Adrenal gland (tissue), 5 donors: ENCODE results near the gene KCNC1.

Source experiments
- CTCF ChIP-seq, 6 experiments: fragments of 450-650 bp in 4 of 6; fragments of 200-600 bp in 2 of 6; sonication (generic) in 1 of 6; IDR thresholded peaks; 1 replicate in 5 of 6; 2 replicates in 1 of 6; pipeline versions ENCODE4 v1.5.1 to v1.8.0; 2016 to 2021; ENCODE audit warnings: antibody characterized with exemption in 6 of 6, mild to moderate bottlenecking in 2 of 6, moderate library complexity in 1 of 6
- POLR2A ChIP-seq, 2 donors: fragments of 450-650 bp; IDR thresholded peaks; one replicate each; pipeline ENCODE4 v1.6.1; 2017; ENCODE audit warnings: antibody characterized with exemption in 2 of 2, mild to moderate bottlenecking in 2 of 2, moderate library complexity in 1 of 2
- donor health status: DM: no; HTN: no; CAD: no.

DNA sequence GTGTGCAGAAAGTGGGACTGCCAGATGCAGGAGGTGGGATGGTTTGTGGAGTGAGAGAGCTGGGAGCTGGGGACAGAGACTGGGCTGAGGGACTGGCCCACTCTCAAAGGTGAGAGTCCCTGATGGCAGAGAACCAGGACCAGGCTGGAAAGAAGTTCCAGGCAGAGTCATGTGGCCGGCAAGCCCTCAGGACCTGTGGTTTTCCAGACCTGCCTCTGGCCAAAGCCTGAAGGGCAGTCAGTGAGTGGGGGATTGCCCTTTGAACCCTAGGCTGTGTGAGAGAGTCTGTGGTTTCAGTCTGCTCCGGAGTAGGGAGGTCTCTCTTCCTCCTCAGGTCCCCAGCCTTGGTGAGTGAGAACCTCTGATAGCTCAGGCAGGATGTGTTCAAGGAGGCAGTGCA, 17.0 kb downstream of the KCNC1 start:
- TF ChIP-seq CTCF (IDR thresholded peaks at IDR 0.05) (no peak), POLR2A (IDR thresholded peaks at IDR 0.05) (no peak)
